EL (cell line): ENCODE data around the gene TNFRSF8.
A peak's percentile ranks its signal among the peaks of the same experiment; 100 is the strongest.
"Not testable (repeated sequence)": the region's sequence is repeated elsewhere in the genome, so short reads cannot be mapped to it uniquely, and the experiment has no call there.

Experiments
- DNase-seq: peaks from one replicate; pipeline ENCODE4 v3.0.0-alpha.2; 2016

Gene TNFRSF8

DNA sequence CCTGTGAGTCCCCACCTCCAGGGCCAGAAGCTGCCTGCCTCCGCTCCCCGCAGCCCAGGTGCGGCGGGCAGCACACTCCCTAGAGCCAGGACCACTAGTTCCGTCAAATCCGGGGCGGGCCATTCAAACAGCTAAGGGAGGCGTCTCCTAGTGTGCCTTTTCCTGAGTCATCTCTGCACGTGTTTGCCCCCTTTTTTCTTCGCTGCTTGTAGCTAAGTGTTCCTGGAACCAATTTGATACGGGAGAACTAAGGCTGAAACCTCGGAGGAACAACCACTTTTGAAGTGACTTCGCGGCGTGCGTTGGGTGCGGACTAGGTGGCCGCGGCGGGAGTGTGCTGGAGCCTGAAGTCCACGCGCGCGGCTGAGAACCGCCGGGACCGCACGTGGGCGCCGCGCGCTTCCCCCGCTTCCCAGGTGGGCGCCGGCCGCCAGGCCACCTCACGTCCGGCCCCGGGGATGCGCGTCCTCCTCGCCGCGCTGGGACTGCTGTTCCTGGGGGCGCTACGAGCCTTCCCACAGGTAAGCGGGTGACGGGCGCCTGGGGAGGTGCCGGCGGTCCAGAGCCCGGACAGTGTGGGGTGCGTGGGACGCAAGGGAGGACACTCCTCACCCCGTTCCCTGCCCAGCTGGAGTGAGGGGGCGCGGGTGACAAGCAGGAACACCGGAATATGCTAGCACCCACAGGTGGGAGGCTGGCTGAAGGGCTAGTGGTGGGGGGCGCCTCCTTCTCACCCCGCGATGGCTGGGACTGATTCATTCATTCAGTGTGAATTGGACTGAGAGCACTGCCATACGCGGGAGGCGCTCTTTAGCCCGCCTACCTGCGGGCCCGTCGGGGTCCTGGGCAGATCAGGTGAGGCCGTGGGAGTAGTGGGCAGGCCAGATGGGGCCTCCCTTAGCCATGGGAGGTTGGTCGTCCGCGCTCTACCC is at the start of gene TNFRSF8:
TSS of gene TNFRSF8 (plus strand) at position 163 of the 932 bp plus-strand sequence. CDS start at position 459, 296 bp downstream.
- DNase-seq, result peak; percentile 43

DNA sequence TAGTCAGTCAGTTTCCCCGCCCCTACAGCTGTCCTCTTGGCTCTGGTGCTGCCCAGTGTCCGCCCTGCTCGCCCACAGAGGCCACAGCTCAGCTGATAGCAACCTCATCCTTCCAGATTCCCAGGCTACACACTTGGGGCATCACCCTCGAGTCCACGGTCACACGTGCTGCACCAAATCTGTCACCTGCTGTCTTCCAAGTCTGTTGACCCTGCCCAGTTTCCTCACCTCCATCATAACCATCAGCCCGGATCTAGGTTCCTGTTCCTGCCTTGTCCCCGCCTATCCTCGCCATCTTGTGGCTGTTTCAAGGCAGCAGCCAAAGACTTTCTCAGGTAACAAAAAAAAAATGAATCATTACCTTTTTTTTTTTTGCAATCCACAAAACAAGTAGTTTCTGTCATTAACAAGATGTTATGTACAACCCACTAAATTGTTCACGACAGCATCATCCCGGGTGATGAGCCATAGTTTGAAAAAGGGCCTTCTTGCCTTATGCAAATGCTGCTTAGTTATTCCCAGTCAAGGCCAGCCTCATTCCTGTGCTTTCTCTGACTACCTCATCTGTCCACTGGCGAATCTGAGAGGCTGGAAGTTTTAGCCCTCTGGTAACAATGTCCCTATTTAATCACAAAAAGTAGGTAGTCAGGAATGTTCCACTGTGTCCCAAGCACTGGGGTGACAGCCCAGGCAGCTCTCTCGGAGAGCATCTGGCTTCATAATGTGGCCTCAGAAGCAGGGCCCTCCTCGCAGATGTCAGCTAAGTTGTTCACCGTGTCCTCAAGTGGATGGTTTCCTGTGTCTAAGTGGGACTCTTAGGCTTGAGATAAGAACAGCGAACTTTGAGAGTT is 48.7 kb upstream of the TNFRSF8 start:
- peak; percentile 62 for DNase-seq

DNA sequence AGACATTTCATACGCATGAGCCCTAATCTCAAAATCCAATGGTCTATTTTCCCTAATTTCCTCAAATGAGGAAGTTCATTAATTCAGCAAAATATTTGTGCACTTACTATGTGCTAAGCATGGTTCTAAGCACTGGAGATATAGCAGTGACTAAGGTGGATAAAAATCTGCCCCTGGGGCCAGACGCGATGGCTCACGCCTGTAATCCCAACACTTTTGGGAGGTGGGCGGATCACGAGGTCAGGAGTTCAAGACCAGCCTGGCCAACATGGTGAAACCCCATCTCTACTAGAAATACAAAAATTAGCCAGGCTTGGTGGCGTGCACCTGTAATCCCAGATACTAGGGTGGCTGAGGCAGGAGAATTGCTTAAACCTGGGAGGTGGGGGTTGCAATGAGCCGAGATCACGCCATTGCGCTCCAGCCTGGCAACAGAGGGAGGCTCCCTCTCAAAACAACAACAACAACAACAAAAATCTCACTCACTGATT is 48.1 kb upstream of the TNFRSF8 start:
- DNase-seq, result peak; percentile 85

DNA sequence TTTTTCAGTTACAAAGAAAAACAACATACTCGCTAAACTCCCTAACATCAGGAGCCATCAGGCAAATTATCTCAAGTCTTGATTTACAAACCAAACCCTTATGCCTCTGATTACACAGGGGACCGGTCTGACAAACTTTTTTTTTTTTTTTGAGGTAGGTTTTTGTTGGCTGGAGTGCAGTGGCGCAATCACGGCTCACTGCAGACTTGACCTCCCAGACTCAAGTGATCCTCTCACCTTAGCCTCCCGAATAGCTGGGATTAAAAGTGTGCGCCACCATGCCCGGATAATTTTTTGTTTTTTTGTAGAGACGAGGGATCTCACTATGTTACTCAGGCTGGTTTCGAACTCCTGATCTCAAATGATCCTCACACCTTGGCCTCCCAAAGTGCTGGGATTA is 47.6 kb upstream of the TNFRSF8 start:
- no peak for DNase-seq

DNA sequence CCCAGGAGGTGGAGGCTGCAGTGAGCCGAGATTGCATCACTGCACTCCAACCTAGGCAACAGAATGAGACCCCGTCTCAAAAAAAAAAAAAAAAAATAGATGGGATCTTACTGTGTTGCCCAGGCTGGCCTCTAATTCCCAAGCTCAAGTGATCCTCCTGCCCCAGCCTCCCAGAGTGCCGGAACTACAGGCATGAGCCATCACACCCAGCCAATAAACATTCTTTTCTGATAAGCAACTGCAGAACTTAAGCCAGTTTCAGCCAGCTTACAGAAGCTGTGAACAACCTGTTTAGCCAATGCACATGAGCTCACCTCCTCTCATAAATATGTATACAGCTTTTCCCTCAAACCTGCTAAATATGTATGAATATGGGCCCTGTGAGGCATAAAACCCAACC is 46.9 kb upstream of the TNFRSF8 start:
- DNase-seq, result no peak

DNA sequence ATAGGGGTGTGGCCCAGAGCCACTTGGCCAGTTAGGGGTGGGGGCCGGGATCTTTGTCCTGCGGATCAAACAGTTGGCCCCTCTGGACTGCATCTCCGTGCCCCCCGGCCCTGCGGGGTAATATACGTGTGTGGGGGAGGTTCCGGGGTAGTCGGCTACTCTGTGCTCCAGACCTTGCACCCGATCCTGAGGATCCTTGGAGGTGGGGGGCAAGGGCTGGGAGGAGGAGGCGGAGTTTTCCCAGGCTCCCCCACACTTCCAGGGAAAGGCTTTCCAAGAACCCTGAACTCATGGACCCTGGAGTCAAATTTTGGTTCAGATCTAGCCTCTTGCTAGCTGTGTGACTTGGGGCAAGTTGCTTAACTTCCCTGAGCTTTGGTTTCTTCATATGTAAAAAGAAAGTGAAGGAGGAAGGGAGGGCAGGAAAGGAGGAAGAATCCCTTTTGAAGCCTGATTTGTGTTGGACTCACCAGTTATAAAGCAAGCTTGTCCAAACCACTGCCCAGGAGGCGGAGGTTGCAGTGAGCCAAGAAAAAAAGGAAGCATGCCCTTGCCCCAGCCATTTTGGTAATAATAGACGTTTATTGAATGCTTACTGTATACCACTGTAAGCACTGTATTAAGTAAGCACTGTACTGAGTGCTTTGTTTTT is 43.1 kb upstream of the TNFRSF8 start:
- no peak for DNase-seq

DNA sequence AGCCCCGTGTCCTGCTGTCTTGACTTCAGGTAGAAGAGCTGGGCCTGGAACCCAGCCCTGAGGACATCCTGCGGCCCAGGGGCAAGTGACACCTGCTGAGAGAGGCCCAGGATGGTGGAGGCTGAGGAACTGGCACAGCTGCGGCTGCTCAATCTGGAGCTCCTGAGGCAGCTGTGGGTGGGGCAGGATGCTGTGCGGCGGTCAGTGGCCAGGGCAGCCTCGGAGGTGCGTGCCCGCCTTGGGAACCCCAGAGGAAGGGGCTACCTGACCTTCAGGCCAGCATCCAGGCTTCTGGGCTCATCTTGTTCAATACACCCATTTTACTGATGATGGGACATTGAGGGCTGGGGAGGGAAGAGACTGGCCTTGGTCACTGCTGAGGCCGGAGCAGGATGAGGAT is 41.5 kb upstream of the TNFRSF8 start:
- DNase-seq, result no peak

DNA sequence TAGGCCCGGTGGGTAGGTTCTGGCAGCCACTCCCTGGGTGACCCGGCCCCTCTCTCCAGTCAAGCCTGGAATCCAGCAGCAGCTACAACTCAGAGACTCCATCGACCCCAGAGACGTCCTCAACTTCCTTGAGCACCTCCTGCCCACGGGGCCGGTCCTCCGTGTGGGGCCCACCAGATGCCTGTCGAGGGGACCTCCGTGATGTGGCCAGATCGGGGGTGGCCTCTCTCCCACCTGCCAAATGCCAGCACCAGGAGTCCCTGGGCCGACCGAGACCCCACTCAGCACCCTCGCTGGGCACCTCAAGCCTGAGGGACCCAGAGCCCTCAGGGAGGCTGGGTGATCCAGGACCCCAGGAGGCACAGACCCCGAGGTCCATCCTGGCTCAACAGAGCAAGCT is 41.1 kb upstream of the TNFRSF8 start:
- no peak for DNase-seq

DNA sequence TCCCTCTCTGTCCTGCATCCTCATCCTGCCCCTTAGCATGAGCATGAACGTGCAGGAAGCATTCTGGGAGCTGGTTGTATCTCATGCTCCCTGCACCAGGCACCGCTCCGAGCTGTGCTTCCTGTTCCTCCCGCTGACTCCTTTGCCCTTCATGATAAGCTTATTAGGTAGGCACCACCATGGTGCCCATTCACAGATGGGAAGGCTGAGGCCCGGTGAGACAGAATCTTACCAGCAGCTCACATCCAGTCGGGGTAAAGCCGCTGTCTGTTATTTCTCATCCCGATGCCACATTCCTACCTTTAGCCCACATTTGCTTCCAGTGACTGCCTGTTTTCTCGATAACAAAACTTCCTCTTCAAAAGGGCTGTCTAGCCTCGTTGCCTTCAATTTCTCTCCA is 36.5 kb upstream of the TNFRSF8 start:
- no peak for DNase-seq

DNA sequence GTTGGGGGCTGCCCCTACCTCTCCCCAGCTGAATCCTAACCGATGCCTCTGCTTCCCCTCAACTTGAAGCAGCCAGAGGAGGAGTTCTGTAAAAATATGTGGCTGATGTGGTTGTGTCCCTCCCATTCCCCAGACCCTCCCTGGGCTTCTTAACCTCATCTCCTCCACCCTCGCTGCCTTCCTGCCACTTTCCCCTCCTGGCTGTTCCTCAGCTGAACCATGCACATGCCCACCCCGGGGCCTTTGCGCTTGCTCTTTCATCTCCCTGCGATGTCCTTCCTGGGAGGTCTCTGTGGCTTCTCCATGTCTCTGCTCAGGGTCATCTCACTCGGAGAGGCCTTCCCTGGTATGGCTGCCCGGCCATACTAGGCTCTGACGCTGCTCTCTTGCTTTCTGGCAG is 34.9 kb upstream of the TNFRSF8 start:
- DNase-seq, result no peak

DNA sequence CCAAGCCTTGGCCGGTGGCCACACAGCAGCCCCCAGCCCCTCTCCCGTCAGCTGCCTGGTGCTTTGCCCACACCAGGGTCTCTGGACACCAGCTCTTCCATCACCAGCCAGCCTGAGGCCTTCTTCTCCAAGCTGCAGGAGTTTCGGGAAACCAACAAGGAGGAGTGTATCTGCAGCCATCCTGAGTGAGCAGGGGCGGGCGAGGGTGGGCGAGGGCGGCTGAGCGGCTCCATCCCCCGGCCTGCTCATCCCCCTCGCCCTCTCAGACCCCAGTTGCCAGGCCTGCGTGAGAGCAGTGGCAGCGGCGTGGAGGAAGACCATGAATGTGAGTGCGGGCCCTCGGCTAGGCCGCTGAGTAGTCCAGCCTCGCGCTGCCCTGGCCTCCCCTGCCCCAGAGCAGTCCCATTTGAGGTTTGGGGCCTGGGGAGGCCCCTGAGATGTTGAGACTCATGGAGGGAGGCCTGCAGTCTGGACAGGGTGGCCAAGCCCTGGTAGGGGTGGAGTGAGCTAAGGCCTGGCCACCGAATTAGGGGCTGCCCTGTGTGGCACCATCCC is 34.1 kb upstream of the TNFRSF8 start:
- DNase-seq, result no peak

DNA sequence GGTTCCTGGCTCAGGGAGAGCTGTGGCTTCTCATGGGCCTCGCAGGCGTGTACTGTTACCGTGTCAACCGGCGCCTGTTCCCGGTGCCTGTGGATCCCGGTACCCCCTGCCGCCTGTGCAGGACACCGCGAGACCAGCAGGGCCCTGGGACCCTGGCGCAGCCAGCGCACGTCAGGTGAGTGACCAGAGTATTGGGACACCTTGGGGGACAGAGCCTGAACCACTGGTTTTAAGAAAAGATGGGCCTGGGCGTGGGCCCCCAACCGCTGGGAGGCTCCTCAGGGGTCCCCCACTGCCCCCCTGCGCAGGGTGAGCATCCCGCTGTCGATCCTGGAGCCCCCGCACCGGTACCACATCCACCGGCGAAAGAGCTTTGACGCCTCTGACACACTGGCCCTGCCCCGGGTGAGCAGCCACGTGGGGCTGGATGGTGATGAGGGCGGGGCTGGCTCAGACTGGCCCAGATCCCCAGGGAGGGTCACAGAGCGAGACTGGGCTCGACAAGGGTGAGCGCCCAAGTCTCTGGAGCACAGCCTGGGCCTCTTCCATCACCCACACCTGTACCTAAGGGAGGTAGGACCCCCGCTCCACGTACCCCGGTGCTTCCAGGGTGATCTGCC is 33.3 kb upstream of the TNFRSF8 start:
- DNase-seq, result no peak

DNA sequence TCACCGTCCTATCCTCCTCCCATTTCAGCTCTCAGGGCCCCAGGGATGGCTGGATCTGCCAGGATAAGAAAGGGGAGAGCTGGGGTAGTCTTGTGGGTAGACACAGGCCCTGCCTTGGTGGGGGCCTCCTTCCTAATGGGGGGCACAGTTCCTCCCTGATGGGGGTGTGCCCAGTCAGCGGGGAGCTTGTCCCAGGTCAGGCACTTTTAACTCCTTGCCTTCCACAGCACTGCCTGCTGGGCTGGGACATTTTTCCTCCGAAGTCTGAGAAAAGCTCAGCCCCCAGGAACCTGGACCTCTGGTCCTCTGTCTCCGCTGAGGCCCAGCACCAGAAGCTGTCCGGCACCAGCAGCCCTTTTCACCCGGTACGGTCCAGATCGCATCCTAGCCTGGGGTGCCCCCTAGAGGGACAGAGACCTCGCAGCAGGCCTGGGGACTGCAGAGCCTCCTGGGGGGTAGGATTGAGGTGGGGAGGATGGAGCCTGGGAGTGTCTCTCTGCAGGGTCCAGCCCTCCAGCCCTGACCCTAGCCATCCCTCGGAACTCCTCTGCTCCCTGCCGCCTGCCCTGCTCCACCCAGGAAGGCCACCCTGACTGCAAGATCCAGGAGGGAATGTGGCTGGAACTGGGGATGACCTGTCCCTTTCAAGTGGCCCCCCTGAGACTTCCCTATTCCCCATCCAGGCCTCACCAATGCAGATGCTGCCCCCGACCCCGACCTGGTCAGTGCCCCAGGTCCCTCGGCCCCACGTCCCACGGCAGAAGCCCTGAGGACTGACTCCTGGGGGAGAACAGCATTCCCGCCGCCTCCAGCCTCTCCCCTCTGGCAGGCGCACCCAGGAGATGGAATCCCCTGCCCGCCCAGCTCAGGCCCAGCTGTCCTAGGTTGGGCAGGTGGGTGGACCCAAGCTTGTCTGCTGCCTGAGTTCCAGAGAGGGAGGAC is 31.8 kb upstream of the TNFRSF8 start:
- DNase-seq, result peak; percentile 42

DNA sequence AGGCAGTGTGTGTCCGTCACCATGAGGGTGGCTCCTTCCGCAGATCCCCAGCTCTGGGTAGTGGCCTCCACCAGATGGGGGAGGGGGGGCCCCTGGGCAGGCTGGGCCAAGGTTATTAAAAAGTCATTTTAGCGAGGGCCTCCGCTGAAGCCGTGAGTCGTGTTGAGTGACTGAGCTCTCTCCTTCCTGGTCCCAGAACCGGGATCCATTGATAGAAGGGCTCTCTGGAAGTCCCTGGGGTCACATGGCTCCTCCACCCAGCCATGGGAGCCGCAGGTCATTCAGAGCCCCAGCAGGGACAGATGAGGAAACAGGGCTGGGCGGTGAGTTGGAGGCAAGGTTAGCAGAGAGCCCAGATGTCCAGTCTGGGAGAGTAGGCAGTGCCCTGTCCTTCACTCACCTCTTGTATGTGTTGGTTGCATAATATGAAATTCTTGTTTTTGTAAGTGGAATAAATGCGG is 30.9 kb upstream of the TNFRSF8 start:
- DNase-seq, result no peak

DNA sequence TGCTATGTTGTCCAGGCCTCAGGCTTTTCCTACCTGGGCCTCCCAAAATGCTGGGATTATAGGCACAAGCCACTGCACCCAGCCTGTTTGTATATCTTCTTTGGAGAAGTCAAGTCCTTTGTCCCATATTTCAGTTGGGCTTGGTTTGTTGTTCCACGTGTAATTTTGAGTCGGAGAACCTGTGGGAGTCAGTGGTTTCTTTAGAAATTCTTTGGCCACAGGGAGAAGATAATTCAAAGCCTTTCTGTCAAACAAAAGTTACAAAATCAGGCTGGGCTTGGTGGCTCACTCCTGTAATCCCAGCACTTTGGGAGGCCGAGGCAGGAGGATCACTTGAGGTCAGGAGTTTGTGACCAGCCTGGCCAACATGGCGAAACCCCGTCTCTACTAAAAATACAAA is 29.7 kb upstream of the TNFRSF8 start:
- not testable (repeated sequence) for DNase-seq

DNA sequence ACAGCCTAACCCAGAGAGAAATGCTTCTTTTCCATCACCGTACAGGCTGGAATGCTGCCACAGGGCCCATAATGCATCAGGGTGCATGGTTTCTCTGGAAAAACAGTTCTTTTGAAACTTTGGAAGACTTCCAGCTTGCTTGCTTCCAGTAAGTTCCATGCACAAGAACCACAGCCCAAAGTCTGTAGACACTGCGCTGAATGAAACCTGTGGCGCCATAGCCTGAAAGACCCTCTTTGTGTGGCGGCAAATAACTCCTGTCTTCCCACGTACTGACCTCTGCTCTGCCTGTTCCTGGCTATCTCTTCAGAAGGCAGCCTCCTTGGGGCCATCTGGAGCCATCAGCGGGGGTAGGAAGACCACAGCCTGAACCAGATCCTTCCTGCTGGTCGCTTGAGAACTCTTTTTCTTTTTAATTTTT is 28.7 kb upstream of the TNFRSF8 start:
- no peak for DNase-seq

DNA sequence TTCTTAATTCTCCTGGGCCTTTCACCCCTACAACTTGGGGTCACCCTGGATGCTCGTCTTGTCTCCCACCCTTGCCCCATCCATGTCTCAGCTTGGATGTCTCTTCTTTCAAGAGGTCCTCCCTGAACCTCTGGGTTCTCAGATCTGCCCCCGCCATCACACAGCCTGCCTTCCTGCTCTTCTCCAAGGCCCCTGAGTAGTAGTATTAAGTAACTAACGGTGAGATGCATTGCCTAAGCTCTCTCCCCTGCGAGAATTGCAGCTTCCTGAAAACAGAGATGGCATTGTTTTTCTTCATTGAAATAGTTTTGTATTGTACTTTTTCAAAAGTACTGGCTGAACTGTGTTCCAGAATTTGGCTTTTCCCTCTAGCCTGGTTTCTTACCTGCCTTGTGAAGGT is 27.8 kb upstream of the TNFRSF8 start:
- no peak for DNase-seq

DNA sequence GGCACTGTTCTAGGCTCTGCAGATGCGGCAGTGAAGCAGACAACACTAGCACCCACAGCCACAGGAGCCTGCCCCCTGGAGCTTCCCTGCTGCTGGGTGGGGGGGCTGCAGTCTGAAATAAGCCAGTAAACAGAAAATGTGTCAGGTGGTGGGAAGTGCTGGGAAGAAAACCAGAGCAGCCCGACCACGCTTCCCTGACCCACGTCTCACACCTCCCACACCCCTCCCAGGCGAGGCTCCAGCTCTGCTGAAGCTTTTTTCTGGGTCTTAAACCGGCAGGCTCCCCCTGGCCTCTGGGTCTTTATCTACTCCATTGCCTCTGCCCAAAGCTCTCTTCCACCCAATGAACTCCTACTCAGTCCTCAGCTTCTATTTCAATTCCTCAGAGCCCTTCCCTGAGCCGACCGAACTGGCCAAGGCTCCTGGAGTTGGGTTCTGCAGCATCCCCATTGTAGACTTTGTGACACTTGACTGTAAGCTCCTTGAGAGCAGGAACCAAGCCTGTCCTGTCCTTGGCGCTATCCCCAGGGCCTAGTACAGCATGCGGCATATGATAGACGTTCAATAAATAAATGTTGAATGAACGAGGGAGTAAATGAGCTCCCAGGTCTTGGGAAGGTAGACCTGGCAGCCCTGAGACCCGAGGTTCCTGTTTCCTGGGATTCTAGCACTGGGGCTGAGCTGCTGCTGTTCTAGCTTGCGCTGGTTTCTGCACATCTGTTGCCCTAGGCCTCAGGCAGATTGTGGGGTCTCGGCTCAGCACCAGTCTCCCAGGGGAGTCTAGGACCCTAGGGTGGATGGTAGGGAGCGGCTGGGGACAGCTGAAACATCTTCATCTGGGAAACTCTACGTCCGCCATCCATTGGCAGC is 25.4 kb upstream of the TNFRSF8 start:
- DNase-seq, result no peak

DNA sequence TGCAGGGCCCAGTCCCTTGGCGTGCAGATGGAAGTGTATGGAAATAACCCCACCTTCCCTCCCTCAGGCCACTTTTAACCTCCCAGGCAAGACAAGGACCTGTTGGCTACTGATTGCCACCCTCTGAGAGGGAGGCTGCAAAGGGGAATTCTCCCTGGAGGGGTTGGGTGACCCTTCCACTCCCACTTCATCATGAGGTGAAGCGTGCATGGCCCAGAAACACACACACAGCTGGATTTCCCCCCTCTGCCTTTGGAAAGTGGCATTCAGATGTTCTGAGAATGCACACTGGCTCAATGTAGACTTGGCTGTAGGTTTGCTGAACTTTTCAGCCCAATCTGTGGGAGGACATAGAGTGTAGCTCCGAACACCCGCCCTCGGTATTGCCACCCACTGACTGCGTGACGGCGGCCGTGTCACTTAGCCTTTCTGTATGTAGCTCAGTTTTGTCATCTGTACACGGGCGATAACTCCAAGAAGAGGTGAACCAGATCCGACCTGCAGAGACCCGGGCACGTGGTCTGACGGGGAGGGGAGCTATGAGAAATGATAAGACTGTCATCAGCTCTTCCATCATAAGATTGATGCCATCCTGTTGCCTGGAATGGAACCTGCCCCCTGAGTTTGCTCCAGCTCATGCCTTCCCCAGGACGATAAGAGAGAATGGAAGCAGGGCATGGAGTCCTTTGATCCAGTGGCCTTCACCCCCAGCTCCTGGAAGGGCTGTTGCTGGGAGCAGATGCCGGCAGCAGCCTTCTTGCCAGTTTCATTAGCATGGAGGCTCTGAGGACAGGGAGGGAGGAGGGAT is 24.5 kb upstream of the TNFRSF8 start:
- DNase-seq, result no peak
